HG02571 (cell line): Measurements from ENCODE around the gene ATF5.

ENCODE experiments used
- ATAC-seq: cut with Tn5 transposase; IDR thresholded peaks from one replicate; pipeline ENCODE4 v1.9.1; 2021; ENCODE audit warnings: mild to moderate bottlenecking, moderate library complexity; ENCODE audit not compliant: unreplicated experiment

Gene ATF5

DNA sequence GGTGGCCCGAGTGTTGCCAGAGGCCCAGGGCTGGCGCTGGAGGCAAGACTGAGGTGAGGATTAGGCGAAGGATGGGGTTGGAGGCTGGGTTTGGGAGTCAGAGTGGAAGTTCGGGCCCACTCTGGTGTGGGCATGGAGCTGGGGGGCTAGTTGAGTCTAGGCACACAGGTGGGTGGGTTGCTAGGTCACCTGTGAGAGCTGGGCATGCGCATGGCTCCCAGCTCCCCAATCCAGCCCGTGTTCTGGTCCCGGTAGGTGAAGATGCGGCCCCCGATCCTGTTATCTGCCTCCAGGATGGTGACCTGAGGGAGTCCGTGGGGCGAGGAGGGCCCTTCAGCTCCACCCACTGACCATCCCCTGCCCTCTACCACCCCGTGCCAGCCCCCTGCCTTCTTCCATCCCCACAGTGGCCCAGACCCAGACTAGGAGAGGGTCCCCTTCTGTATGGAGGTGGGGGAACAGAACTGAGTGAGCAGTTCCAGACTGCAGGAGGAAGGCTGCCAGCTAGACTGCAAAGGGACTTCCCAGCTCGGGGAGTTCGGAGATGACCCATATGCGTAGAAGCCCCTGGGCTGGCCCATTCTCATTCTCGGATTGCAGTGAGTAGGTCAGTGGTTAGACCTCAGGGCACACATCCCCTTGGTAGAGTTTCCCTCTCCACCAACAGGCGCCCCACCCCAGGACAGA is 34.0 kb upstream of the ATF5 start:
- no peak for ATAC-seq

DNA sequence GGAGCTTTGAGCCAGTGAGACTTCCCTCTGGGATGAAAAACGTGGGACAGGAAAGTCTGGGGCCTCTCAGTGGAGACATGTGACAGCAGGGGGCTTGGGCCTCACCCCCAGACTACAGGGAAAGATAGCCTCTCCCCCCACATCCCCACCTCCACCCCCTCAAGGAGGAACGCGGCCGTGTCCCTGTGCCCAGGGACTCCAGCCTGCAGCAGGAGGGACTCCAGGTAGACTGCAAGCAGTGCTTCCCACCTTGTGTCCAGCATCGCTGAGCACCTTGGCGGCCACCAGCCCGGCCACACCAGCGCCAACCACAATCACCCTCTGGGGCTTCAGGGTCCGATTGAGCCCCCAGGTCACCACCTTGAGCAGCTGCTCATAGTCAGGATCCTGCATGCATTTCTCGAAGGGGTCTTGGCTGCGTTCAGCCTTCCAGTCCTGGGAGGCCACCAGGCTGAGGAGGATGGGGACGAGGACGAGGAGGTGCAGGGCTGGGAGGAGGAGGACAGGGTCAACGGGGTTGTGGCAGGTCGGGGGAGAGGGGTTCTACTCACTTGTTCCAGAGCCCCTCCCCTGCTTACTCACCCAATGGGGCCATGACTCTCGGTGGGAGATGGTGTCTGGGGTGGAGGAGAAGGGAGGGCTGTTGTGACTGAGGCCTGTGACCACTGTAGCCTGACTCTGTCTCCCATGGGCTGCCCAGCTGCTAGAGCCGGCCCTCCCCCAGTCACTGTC is 33.3 kb upstream of the ATF5 start:
- no peak for ATAC-seq

DNA sequence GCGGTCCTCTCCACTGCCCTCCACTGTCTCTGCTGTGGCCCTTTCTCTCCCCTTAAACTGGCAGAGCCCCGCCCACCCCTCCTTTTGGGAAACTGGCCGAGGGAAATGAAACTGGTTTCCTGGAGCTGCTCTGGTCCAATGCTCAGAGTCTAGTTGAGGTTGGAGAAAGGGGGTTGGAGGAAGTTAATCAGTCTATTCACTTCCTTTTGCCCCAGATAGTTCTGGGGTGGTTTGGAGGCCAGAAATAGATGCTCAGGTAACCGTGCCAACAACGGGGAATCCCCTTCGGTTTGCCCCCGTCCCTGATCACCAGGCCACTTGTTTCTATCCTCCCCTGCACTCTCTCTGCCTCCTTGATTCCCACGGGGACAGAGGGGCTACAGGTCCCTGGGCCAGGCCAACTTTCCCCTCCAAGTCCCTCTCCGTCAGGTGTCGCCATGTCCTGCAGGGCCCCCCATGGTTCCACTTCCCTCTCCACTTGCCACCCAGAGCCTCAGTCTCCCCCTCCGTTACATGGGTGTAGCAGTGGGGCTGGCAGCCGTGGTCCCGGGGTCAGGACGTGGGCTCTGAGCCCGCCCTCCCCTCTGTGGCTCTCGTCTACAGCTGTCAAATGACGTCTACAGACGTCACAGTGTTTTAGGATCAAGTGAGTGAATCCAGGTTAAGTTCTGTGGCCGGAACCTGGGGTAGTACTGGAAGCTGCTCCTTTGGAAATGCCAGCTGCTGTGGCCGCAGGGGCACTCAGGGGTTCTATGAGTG is 32.0 kb upstream of the ATF5 start, which contains the start of gene IL4I1:
Gene IL4I1 (minus strand): TSS at position 25 of the 759 bp plus-strand sequence. CDS start 727 bp downstream, outside the sequence.
- no peak for ATAC-seq

DNA sequence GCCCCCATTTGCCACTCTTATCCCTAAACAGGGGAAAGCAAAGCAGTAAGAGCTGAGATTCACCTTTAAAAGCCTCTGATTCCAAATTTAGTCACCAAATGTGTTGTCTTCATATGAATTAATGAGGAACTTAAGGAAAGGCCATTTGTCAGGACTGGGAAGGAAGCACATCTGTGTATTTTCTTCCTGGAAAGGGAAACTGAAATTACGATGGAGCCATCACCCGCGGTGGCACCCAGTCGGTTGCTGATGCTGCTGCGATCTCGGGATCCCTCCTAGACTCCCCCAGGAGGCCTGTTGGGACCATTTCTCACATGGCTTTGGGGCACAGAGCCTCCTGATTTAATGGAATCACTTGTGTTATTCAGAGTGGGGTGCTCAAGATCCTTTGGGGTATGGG is 24.9 kb upstream of the ATF5 start:
- no peak for ATAC-seq

DNA sequence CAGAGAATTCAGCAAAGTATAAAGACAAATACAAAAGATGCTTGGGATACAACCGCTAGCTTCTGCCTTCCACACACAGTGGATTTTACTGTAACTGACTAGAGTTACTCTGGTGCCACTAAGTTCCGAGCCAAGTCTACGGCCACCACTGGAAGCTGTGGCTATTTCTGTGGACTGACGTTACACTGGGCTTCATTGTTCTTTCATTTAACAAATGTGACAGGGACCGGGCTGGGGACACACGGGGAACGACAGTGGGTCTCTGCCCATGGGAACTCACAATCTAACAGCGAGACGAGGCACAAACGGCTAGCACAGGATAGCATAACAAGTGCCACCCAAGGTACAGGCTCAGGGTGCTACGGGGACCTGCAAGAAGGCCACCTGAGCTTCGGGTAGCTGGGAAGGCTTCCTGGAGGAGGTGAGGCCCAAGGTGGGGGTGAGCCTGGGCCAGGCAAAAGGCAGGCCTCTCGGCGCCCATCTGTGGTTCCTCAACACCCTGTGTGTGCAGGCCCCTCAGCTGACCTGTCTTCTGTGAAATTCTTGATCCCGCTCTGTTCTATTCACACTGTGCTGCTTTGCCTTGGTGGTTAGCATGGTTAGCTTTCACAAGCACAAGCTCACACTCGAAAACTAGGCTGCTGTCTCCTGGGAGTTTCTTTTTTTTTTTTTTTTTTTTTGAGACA is 22.0 kb upstream of the ATF5 start:
- no peak for ATAC-seq

DNA sequence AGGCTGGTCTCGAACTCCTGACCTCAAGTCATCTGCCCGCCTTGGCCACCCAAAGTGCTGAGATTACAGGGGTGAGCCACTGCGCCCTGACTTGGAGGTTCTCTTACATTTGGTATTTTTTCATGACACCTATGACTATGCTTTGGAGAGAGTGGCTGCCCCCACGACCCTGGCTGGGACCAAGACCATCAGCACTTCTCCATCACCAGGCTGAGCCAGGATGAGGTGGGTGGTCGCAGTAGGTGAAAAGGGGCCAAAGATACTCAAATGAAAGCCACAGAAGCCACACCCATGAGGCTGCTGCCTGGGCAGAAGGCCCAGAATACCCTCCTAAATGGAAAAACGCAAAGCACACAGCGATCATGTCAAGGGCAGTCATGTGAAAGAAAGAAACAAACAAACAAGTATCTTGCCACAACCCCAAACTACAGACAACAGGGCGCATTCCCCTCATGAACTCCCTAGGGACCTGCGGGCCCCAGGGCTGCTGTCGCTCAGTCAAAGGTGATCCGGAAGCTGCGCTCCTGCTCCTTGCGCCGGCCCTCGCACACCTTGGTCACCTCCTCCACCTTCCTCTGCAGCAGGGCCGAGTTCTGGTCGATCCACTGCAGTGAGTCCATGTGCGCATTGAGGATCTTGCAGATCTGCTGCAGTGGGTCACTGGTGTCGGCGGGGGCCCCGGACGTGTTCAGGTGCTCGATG is 21.1 kb upstream of the ATF5 start:
- ATAC-seq = no peak

DNA sequence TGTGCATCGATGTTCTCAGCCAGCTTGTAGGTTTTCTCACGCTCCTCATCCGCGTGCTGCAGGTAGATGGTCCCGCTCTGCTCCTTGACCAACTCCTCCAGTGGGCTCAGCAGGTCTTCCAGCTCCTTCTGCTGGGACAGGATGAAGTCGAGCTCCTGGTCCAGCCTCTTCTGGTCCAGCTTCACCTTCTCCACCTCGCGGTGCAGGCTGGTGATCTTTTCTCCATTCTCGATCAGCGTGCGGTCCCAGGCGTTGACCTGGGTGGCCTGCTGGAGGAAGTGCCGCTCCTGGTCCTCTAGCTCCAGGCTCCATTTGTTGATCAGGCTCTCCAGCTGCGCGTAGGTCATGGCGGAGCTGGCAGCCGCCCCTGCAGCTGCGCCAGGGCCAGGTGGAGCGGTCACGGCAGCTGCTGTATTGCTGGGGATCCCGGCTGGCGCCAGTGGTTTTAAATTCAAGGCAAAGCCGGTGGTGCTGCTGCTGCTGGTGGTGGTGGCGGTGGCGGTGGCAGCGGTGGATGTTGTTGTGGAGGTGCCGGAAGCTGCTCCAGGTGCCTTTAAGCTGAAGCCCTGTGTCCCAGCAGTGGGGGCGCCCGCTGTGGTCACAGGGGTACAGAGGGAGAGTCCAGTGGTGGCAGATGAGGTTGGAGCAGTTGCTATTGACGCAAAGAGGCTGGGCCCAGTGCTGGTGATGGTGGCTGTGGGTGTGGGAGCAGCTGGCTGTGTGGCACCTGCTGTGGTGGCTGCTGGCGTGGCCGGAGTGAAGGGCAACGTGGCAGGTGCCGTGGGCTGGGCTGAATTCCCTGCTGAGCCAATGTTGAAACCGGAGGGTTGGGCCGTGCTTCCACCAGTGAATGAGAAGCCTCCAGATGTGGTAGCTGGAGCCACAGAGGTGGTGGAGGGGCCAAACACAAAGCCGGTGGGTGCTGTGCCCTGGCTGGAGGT is 20.3 kb upstream of the ATF5 start:
- no peak for ATAC-seq

DNA sequence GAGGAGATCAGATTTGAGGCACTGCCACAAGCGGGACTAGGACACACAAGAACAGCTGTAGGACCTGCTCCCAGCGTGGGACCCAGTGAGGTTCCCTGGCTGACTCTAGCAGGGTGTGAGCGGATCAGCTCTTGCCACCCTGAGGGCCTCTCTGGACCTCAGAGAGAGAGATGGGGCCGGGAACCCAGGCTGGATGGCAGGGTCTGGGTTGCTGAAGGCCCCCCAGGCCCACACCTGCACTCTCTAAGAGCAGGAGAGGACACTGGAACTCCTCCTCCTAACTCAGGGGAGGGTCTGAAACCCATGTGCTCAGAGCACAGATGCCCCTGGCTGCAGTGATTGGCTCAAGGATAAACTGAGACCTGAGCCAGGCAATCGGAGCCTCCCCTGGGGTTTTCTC is 18.8 kb upstream of the ATF5 start:
- ATAC-seq = no peak

DNA sequence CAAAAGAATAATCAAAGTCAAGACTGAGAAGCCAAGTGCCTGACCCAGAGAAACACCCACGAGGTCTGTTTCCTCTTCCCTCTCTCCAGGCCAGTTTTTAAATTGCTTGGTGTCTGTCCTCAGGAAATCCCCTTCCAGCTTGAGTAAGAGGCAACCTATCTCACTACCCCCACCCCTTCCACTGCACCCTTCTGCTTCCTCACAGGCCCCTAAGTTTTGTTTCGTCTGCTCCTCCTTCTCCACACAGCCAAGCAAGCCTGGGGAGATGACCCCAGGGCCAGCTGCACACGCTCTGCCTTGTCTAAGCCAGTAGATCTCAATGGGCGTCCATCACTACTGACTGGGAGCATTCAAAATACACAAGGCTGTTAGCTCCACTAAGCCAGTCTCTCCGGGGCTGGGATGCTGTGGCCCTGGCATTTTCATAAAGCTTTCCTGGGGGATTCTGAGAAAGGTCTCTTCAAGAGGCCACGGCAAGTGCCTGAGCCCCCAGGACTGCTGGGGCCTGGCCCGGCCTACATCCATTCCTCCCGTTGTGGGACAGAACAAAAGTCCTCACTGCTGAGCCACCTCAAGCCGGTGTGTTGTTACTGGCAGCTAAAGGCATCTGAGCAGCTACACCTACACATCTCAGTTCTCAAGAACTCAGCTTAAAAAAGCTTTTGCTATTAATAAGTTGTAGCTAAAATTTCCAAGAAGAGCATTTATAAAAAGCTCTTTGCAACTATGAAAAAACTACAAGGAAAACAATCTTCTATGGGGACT is 17.4 kb upstream of the ATF5 start:
- ATAC-seq = peak; percentile 40

DNA sequence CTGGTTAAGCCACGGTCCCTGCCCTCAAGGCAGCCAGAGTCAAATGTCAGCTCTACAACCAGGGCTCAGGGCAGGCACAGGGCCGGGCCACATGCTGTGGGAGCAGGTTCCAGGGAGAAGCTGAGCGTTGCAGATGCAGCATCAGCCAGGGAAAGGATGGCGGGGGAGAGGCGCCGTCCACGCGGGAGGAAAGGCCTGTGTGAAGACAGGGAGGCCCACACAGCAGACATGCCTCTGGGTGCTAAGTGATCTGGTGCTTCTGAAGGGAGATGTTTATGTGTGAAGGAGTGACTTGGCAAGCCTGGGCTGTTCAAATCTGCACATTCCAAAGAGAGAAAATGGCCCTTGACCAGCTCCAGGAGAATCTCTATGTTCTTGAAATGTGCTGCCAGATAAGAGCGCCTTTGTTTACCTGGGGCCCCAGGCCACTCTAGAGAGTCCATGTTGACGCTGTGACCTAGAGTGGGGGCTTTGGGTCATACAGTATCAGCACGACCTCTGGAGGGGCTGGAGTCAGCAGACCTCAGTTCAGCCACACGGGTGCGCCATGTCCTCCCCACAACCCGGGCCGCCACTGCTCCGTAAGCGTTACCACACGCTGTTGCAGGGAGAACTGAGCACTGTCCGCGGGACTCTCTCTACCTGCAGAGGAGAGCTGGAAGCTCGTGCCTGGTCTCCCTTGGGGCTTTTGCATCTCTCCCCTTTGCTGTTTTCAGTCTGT is 15.9 kb upstream of the ATF5 start:
- ATAC-seq = no peak

DNA sequence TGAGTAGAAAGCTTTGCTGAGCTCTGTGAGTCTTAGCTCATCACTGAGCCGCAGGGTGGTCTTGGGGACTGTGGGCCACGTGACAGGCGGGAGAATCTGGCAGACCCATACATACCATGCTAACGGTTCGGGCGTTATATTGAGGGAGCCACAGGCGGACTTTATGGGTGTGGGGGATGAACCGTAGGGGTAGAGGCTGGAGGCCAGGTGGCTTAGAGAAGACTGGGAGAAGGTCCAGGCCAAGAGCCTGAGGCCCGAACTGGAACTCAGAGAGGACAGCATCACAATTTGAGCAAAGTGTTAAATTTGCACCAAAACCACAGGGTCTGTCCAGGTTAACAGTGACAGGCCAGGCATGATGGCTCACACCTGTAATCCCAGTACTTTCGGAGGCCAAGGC is 15.3 kb upstream of the ATF5 start:
- ATAC-seq = no peak

DNA sequence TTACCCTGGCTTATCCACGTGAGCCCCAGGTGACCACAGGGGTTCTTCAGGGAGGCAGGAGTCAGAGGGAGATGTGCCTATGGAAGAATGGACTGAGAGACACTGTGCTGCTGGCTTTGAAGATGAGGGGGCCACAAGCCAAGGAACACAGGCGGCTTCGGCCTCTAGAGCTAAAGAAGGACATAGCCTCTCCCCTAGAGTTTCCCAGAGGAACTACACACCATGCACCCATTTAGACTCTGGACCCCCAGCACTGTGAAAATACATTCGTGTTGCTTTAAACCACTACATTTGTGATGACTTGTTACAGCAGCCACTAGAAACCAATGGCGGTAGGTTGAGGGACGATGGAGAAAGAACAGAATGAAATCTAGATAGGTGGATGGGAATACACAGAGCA is 13.7 kb upstream of the ATF5 start:
- ATAC-seq = no peak

DNA sequence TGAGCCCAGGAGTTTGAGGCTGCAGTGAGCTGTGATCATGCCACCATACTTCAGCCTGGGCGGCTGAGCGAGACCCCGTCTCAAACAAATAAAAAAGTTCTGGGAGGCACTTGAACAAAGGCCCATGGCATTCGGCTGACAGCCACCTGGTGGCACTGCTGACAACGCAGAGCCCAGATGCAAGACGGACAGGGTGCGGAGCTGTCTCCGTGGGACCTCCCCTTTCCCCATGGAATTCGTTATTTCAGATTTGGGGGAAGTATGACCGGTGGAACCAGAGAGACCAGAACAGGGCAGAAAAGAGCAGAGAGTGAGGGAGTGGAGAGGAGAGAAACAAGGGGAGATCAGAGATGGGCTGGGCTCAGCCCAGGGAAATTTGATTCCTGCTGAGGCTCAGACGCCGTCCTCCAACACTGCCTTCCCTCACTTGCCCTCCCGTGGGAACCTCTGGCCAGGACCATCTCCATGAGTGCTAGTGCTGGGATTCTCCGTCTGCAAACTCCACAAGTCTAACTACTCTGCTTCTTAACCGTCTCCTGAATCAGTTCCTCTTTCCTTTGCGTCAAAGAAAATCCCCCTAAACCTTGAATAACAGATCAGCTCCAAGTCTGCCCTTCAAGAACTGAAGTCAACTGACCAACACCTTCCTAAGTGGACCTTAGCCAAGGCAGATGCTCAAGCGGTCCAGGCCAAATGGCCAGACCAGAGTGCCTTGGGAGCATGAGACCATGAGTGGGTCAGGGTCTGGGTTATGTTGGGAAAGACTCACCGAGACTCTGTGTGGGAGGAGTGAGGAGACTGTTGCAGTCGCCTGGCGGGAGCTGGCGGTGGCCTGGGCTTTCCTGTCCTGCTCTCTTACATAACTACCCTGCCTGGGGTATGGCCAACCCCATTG is 11.9 kb upstream of the ATF5 start:
- no peak for ATAC-seq

DNA sequence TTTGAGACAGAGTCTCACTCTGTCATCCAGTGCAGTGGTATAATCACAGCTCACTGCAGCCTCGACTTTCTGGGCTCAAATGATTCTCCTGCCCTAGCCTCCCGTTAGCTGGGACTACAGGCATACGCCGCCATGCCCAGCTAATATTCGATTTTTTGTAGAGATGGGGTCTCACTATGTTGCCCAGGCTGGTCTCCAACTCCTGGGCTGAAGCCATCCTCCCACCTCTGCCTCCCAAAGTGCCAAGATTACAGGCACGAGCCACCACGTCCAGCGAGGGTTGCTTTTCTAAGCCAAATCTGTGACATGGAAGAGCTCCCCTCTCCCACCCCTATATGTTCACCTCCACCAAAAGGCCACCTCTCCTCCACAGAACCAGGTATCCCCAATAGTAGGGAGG is 10.9 kb upstream of the ATF5 start:
- ATAC-seq = no peak

DNA sequence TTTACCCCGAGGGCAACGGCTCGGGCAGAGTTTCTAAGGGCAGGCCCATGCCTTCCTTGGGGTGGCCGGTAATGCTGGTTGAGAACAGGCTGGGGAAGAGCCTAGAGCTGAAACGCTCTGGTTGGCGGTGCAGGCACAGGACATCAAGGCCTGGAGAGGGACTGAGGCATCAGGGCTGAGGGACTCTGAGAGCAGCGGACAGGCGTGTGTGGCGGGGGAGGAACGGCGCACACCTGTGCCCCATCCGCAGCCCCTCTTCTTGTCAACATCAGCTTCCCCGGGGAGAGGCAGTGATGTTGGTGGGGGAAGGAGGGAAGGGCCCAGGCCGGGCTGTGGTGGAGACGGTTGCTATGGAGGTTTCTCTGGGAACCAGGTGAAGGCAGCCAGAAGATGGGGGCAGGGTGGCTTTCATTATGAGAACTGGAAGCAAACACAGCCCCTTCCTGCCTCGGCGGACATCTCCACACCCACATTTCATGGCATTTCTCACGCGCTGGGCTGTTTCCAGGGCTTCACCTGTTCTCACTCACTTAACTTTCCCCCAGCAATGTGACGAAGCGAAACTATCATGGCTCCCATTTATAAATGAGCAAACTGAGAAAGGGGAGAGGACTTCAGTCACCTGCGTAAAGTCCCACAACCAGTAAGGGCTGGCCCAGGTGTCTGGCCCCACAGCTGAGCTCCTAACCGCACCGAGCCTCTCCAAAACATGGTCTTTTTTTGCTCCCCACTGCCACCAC is 8.2 kb upstream of the ATF5 start:
- ATAC-seq = no peak
